H1 (cell line): Measurements from ENCODE around the gene DPH1. TPM values are rescaled to one million over a fixed set of nuclear protein-coding genes. Genes with fewer than 3 reads are reported as not detected.
A peak's percentile ranks its signal among the peaks of the same experiment; 100 is the strongest.

Experiments
- CTCF ChIA-PET: fragments of 300-600 bp; sonication (Branson Sonifier 250); formaldehyde crosslinking; loops from one replicate; lab custom pipeline; 2021; ENCODE audit not compliant: partially characterized antibody; lab: Charles Lee
- POLR2A ChIA-PET: fragments of 300-600 bp; sonication (Branson Sonifier 250); formaldehyde crosslinking; loops from one replicate; lab custom pipeline; 2021; ENCODE audit warnings: inconsistent platforms; ENCODE audit not compliant: partially characterized antibody; lab: Charles Lee
- DNase-seq, 2 experiments: peaks; one replicate each; pipeline versions ENCODE4 v3.0.0 to v3.0.0-alpha.2; 2010 to 2022; ENCODE audit warnings: low spot score in 2 of 2, low read depth in 1 of 2, mixed read lengths in 1 of 2
- FAIRE-seq: peaks from 2 replicates; lab custom pipeline; 2011; peaks lifted over from hg19 to GRCh38; lab: Jason Lieb, UNC
- H2AFZ ChIP-seq: 2 replicates; pipeline ENCODE4 v1.8.1; 2012; ENCODE audit warnings: low read length, inconsistent platforms
- H2AK5ac ChIP-seq: 2 replicates; pipeline ENCODE4 v1.6.1; 2013; ENCODE audit warnings: low read depth, low read length
- H2BK120ac ChIP-seq: replicated peaks from 2 replicates; pipeline ENCODE3; 2013; ENCODE audit warnings: low read depth, low read length, inconsistent platforms
- H2BK12ac ChIP-seq: 2 replicates; pipeline ENCODE4 v1.6.1; 2013; ENCODE audit warnings: low read depth, low read length
- H2BK15ac ChIP-seq: 2 replicates; pipeline ENCODE4 v1.6.1; 2013; ENCODE audit warnings: low read length
- H2BK20ac ChIP-seq: 2 replicates; pipeline ENCODE4 v1.6.1; 2013; ENCODE audit warnings: low read length
- H2BK5ac ChIP-seq: 2 replicates; pipeline ENCODE4 v1.6.1; 2013; ENCODE audit warnings: low read depth, low read length
- H3K14ac ChIP-seq: 2 replicates; pipeline ENCODE4 v1.6.1; 2013; ENCODE audit warnings: inconsistent platforms; ENCODE audit not compliant: insufficient read length
- H3K18ac ChIP-seq: 2 replicates; pipeline ENCODE4 v1.6.1; 2013; ENCODE audit warnings: low read length; ENCODE audit errors: extremely low read depth
- H3K23ac ChIP-seq: 2 replicates; pipeline ENCODE4 v1.6.1; 2013; ENCODE audit warnings: inconsistent platforms; ENCODE audit not compliant: insufficient read length
- H3K23me2 ChIP-seq: 2 replicates; pipeline ENCODE4 v1.6.1; 2013; ENCODE audit warnings: low read depth, low read length
- H3K27ac ChIP-seq: 2 replicates; pipeline ENCODE4 v1.6.1; 2011; ENCODE audit warnings: low read depth, low read length, inconsistent platforms
- H3K27me3 ChIP-seq, 4 experiments: replicated peaks in 1 of 4; 1 replicate in 1 of 4; 2 replicates in 3 of 4; pipeline versions ENCODE4 v1.6.1 to v1.8.1; 2011 to 2013; ENCODE audit warnings: low read length in 3 of 4, mild to moderate bottlenecking in 3 of 4, inconsistent platforms in 2 of 4, mixed read lengths in 2 of 4, moderate library complexity in 1 of 4; ENCODE audit not compliant: control insufficient read depth in 3 of 4, insufficient read depth in 3 of 4; ENCODE audit errors: extremely low read depth in 1 of 4
- H3K36me3 ChIP-seq, 4 experiments: 2 replicates each; pipeline versions ENCODE4 v1.6.1 to v1.8.1; 2011 to 2013; ENCODE audit warnings: mild to moderate bottlenecking in 4 of 4, low read length in 3 of 4, moderate library complexity in 2 of 4, control low read depth in 1 of 4, inconsistent platforms in 1 of 4; ENCODE audit not compliant: insufficient read depth in 4 of 4, control insufficient read depth in 2 of 4
- H3K4ac ChIP-seq: replicated peaks from 2 replicates; pipeline ENCODE3; 2013; ENCODE audit warnings: low read length, low read depth, mixed read lengths, inconsistent platforms; ENCODE audit not compliant: insufficient read length
- H3K4me1 ChIP-seq, 4 experiments: replicated peaks in 1 of 4; 1 replicate in 1 of 4; 2 replicates in 3 of 4; pipeline versions ENCODE4 v1.6.1 to v1.8.1; 2011 to 2013; ENCODE audit warnings: low read length in 3 of 4, inconsistent platforms in 2 of 4, mixed read lengths in 1 of 4; ENCODE audit not compliant: insufficient read depth in 4 of 4, control insufficient read depth in 3 of 4
- H3K4me2 ChIP-seq, 2 experiments: 2 replicates each; pipeline versions ENCODE4 v1.6.1 to v1.8.1; 2011 to 2013; ENCODE audit warnings: low read depth in 2 of 2, low read length in 2 of 2, control low read depth in 1 of 2, inconsistent platforms in 1 of 2, mild to moderate bottlenecking in 1 of 2; ENCODE audit not compliant: insufficient read depth in 1 of 2
- H3K4me3 ChIP-seq, 4 experiments: fragments of 200-600, 300-600 bp in 1 of 4; sonication (generic), shearing (Covaris generic), sonication (Bioruptor Twin) in 1 of 4; 2 replicates each; pipeline versions ENCODE4 v1.5.1 to v1.8.1; 2011 to 2016; ENCODE audit warnings: low read length in 4 of 4, low read depth in 3 of 4, control low read depth in 2 of 4, inconsistent platforms in 2 of 4, mild to moderate bottlenecking in 2 of 4, mixed read lengths in 1 of 4, moderate library complexity in 1 of 4; ENCODE audit not compliant: insufficient read depth in 2 of 4; ENCODE audit errors: extremely low read depth in 1 of 4
- H3K56ac ChIP-seq: replicated peaks from 2 replicates; pipeline ENCODE3; 2013; ENCODE audit warnings: low read depth, mild to moderate bottlenecking, mixed read lengths, low read length, inconsistent platforms; ENCODE audit not compliant: insufficient read length
- H3K79me1 ChIP-seq: 2 replicates; pipeline ENCODE4 v1.6.1; 2013; ENCODE audit warnings: low read depth, low read length, control low read depth
- H3K79me2 ChIP-seq, 2 experiments: 2 replicates each; pipeline versions ENCODE4 v1.6.1 to v1.8.1; 2012 to 2013; ENCODE audit warnings: low read length in 2 of 2, mild to moderate bottlenecking in 2 of 2, inconsistent platforms in 1 of 2; ENCODE audit not compliant: insufficient read depth in 2 of 2, control insufficient read depth in 1 of 2
- H3K9ac ChIP-seq, 4 experiments: replicated peaks in 1 of 4; 1 replicate in 1 of 4; 2 replicates in 3 of 4; pipeline versions ENCODE4 v1.6.1 to v1.8.1; 2011 to 2013; ENCODE audit warnings: low read depth in 3 of 4, low read length in 3 of 4, control low read depth in 2 of 4, mild to moderate bottlenecking in 2 of 4, moderate library complexity in 2 of 4, inconsistent platforms in 1 of 4; ENCODE audit errors: extremely low read depth in 1 of 4
- H3K9me3 ChIP-seq, 2 experiments: 2 replicates each; pipeline versions ENCODE4 v1.6.1 to v1.8.1; 2012 to 2013; ENCODE audit warnings: mild to moderate bottlenecking in 2 of 2, moderate library complexity in 2 of 2, control low read depth in 1 of 2, inconsistent platforms in 1 of 2, low read depth in 1 of 2, low read length in 1 of 2, mixed read lengths in 1 of 2; ENCODE audit not compliant: insufficient read depth in 2 of 2
- H4K20me1 ChIP-seq, 2 experiments: replicated peaks in 1 of 2; 2 replicates each; pipeline versions ENCODE3 to v1.8.1; 2011 to 2013; ENCODE audit warnings: inconsistent platforms in 2 of 2, low read length in 2 of 2, mild to moderate bottlenecking in 1 of 2; ENCODE audit not compliant: insufficient read depth in 2 of 2, control insufficient read depth in 1 of 2
- H4K5ac ChIP-seq: 2 replicates; pipeline ENCODE4 v1.6.1; 2013; ENCODE audit warnings: low read length, low read depth, mixed read lengths, inconsistent platforms; ENCODE audit not compliant: insufficient read length
- H4K8ac ChIP-seq: 2 replicates; pipeline ENCODE4 v1.8.0; 2013; ENCODE audit warnings: mild to moderate bottlenecking, moderate library complexity, low read length, inconsistent platforms; ENCODE audit not compliant: insufficient read depth; ENCODE audit errors: extremely low read depth
- H4K91ac ChIP-seq: replicated peaks from 2 replicates; pipeline ENCODE3; 2013; ENCODE audit warnings: low read length, mixed read lengths, inconsistent platforms; ENCODE audit not compliant: insufficient read length
- EGR1 ChIP-seq: IDR thresholded peaks from 2 replicates; pipeline ENCODE4 v1.6.1; 2011; ENCODE audit warnings: low read depth, low read length, borderline replicate concordance
- PHF8 ChIP-seq: fragments of 200-600 bp; sonication (generic); conservative IDR thresholded peaks from 2 replicates; pipeline ENCODE4 v1.7.1; 2012; ENCODE audit warnings: low read depth, mild to moderate bottlenecking, inconsistent platforms, low read length, moderate library complexity
- RNF2 ChIP-seq: fragments of 200-900, 300-1000 bp; sonication (generic); IDR thresholded peaks from 2 replicates; pipeline ENCODE4 v1.7.1; 2016; ENCODE audit warnings: borderline replicate concordance, low read depth, mild to moderate bottlenecking, antibody characterized with exemption, low read length; ENCODE audit not compliant: poor library complexity, severe bottlenecking; ENCODE audit errors: missing control alignments
- SIN3A ChIP-seq, 2 experiments: IDR thresholded peaks in 1 of 2; conservative IDR thresholded peaks in 1 of 2; 2 replicates each; pipeline ENCODE4 v1.6.1; 2011 to 2012; ENCODE audit warnings: low read length in 2 of 2, improper control_type of control experiment in 1 of 2, low read depth in 1 of 2, mild to moderate bottlenecking in 1 of 2
- SUZ12 ChIP-seq: fragments of 200-600 bp; sonication (generic); IDR thresholded peaks from 2 replicates; pipeline ENCODE4 v1.6.1; 2012; ENCODE audit warnings: mild to moderate bottlenecking, inconsistent platforms, low read length, moderate library complexity, mixed read lengths
- WGBS, 2 experiments: shearing (Covaris generic) in 1 of 2; methylation state at CpG; one replicate each; pipeline versions ENCODE4 v1.1.6 to v1.1.7; 2013 to 2015; ENCODE audit warnings: low lambda C conversion rate in 2 of 2, mixed read lengths in 2 of 2, inconsistent platforms in 1 of 2, low coverage in 1 of 2, missing lambda C conversion rate in 1 of 2; ENCODE audit not compliant: insufficient replicate concordance in 2 of 2, insufficient coverage in 1 of 2, insufficient read length in 1 of 2; ENCODE audit errors: extremely low coverage in 1 of 2, missing lambda C conversion rate in 1 of 2; 5-methylcytosine and 5-hydroxymethylcytosine counted together
- polyA plus RNA-seq, 7 experiments: library from polyadenylated mRNA; depleted of rRNA in 3 of 7; stranded (reverse) in 5 of 7; unstranded in 2 of 7; fragments of >200 nt in 5 of 7; fragments of 200-250 nt in 2 of 7; gene quantifications; 1 replicate in 5 of 7; 2 replicates in 1 of 7; 4 replicates in 1 of 7; pipeline versions ENCODE4 v1.2.1 to v1.2.3, GENCODE V29; 2011 to 2013; ENCODE audit warnings: missing spikeins in 2 of 7, mixed read lengths in 2 of 7
- total RNA-seq: library from RNA; stranded (reverse); fragmentation: NEBNext Ultra II Directional; extraction: Animal tissue kit (Norgen Biotek cat#: 25700); gene quantifications from 2 replicates; pipeline ENCODE4 v1.2.1, GENCODE V29; 2021

DPH1 gene
- total and polyA plus RNA-seq, 2 of the 8 experiments (the other 6 are each of a cell fraction or from before 2014, with no cell fraction given), result 24.9 to 30.0 TPM

- Histone ChIP-seq H3K79me2 (no peaks in the 10 kb centered on the region), H3K4me2 (peak overlapping the region; percentile 3 to 71), H3K23ac (no peak overlapping the region), H2BK12ac (no peak overlapping the region), H2AFZ (no peak overlapping the region), H3K79me1 (no peaks in the 10 kb centered on the region), H3K9ac (no peak overlapping the region), H3K4me3 (peak overlapping the region in 2 of 4 experiments; percentile 17 to 58; a peak in 5 of 8 replicates), H3K18ac (no peak overlapping the region), H3K14ac (no peak overlapping the region), H4K91ac (no peak overlapping the region), H4K20me1 (peaks cover 9 to 13% of the 10 kb centered on the region in 2 experiments), H3K27ac (no peak overlapping the region), H2BK20ac (no peak overlapping the region), H3K36me3 (peaks cover 0 to 5% (median 0%) of the 10 kb centered on the region in 4 experiments; a peak in 1 of 8 replicates), H2BK120ac (no peak overlapping the region), H3K9me3 (no peaks in the 10 kb centered on the region), H4K5ac (no peak overlapping the region), H2BK15ac (no peak overlapping the region), H2AK5ac (no peak overlapping the region), H3K27me3 (peaks cover 44 to 67% (median 64%) of the 10 kb centered on the region in 4 experiments), H4K8ac (no peak overlapping the region), H2BK5ac (no peak overlapping the region), H3K4me1 (peaks cover 0 to 6% (median 3%) of the 10 kb centered on the region in 4 experiments; a peak in 5 of 7 replicates), H3K23me2 (peaks cover 8% of the 10 kb centered on the region; the same call in 1 of the 2 replicates), H3K4ac (no peak overlapping the region), H3K56ac (no peak overlapping the region)
- TF ChIP-seq RNF2, result peak; percentile 34
- peak; percentile 53 for TF ChIP-seq SUZ12
- no peak for TF ChIP-seq PHF8
- TF ChIP-seq SIN3A (conservative IDR thresholded peaks at IDR 0.05 in 1 of 2, IDR thresholded peaks at IDR 0.05 in 1 of 2; ENCODE audit: low read depth in 1 of 2, low read length in 2 of 2), result peak; percentile 48 to 76; a peak in 1 of 4 replicates
- peak; percentile 22; the same call in 1 of the 2 replicates for TF ChIP-seq EGR1
- CTCF ChIA-PET, result interaction anchor here (0.9 to 2.5 kb wide), 4 partner anchors 9 to 196 kb away, joined by 3 to 10 read pairs (median 5); no protein-coding TSS in a partner anchor
- POLR2A ChIA-PET, result no interaction called here
- peak in 1 of 2 experiments; percentile 88 for DNase-seq
- WGBS, 2 experiments, result 17% methylated on average over 39 of the region's 104 CpGs; no CpG with 5 or more reads in 1 of the 2 experiments
- no peak for FAIRE-seq
Observed at GRCh38 chr17:2049333-2050299, 19.7 kb downstream of the DPH1 start.
